ENCODE data around the gene VPS13D.

Gene VPS13D

DNA sequence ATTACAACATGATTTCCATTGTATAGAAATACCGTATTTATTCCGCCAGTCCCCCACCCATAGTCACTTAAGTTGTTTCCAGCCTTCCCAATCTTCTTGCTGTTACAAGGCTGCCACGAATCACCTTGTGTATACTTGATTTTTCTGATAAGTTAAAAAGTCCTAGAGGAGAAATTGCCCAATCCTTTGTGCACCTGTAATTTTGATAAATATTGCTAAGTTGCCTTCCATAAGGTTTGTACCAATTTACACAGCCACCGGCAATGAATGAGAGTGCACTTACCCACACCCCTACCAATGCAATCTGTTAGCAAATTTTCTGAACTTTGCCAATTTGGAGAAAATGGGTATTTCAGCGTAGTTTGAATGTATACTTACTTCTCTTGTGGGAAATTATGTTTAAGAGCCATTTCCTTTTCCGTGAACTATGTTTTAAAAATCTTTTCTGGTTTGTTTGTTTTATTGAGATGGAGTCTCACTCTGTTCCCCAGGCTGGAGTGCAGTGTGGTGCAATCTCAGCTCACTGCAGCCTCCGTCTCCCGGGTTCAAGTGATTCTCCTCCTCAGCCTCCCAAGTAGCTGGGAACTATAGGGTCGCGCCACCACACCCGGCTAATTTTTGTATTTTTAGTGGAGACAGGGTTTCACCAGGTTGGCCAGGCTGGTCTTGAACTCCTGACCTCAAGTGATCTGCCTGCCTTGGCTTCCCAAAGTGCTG, 300.8 kb downstream of the VPS13D start:
- peaks cover 0 to under 1% of the 10 kb centered on the region in 2 experiments for H3K4me1 ChIP-seq (ENCODE audit: control insufficient read depth in 1 of 2, insufficient read depth in 1 of 2, low read depth in 1 of 2, low read length in 1 of 2)
- H3K4me3 ChIP-seq (ENCODE audit: low read depth in 1 of 2, low read length in 1 of 2) = no peak overlapping the region
- H3K9me3 ChIP-seq = no peaks in the 10 kb centered on the region
- H3K36me3 ChIP-seq = no peaks in the 10 kb centered on the region
- TF ChIP-seq, protein P1, sequence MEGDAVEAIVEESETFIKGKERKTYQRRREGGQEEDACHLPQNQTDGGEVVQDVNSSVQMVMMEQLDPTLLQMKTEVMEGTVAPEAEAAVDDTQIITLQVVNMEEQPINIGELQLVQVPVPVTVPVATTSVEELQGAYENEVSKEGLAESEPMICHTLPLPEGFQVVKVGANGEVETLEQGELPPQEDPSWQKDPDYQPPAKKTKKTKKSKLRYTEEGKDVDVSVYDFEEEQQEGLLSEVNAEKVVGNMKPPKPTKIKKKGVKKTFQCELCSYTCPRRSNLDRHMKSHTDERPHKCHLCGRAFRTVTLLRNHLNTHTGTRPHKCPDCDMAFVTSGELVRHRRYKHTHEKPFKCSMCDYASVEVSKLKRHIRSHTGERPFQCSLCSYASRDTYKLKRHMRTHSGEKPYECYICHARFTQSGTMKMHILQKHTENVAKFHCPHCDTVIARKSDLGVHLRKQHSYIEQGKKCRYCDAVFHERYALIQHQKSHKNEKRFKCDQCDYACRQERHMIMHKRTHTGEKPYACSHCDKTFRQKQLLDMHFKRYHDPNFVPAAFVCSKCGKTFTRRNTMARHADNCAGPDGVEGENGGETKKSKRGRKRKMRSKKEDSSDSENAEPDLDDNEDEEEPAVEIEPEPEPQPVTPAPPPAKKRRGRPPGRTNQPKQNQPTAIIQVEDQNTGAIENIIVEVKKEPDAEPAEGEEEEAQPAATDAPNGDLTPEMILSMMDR (IDR thresholded peaks at IDR 0.05) = no peak
- no peaks in the 10 kb centered on the region for H3K27me3 ChIP-seq
- H3K27ac ChIP-seq = no peak overlapping the region

DNA sequence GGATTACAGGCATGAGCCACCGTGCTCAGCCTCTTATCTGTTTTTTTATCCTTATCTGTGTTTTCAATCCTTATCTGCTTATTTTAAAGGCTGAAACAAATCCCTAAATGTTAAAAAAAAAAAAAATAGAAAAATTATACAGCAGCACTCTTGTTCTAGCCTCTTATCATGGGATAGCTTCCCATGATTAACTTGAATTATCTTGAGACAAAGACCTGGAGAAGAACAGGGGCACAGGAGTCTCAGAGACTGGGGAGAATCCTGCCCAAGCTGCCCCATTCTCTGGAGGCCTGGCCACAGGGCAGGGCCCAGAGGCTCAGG, 301.3 kb downstream of the VPS13D start:
- no peak overlapping the region for H3K27ac ChIP-seq
- no peak overlapping the region for H3K4me3 ChIP-seq (ENCODE audit: low read depth in 1 of 2, low read length in 1 of 2)
- H3K4me1 ChIP-seq (ENCODE audit: control insufficient read depth in 1 of 2, insufficient read depth in 1 of 2, low read depth in 1 of 2, low read length in 1 of 2) = no peaks in the 10 kb centered on the region
- H3K36me3 ChIP-seq = no peaks in the 10 kb centered on the region
- no peaks in the 10 kb centered on the region for H3K9me3 ChIP-seq
- no peaks in the 10 kb centered on the region for H3K27me3 ChIP-seq
- TF ChIP-seq, protein P1 (IDR thresholded peaks at IDR 0.05) = no peak

DNA sequence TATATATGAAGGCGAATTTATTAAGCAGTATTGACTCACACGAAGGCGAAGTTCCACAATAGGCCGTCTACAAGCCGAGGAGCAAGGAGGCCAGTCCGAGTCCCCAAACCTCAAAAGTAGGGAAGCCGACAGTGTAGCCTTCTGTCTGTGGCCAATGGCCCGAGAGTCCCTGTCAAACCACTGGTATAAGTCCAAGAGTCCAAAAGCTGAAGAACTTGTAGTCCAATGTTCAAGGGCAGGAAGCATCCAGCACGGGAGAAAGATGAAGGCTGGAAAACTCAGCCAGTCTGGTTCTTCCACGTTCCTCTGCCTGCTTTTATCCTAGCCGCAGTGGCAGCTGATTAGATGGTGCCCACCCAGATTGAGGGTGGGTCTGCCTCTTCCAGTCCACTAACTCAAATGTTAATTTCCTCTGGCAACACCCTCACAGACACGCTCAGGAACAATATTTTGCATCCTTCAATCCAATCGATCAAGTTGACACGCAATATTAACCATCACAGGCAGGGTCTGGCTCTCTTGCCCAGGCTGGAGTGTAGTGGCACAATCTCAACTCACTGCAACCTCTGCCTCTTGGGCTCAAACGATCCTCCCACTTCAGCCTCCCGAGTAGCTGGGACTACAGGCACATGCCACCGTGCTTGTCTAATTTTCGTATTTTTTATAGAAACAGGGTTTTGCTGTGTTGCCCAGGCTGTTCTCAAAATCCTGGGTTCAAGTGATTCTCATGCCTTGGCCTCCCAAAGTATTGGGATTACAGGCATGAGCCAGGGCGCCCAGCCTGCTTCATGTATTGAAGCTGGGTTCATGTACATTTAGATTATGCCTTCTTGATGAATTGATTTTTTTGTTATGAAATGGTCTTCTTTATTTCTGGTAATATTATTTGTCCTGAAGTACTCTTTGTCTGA, 302.8 kb downstream of the VPS13D start:
- H3K27ac ChIP-seq = no peak overlapping the region
- TF ChIP-seq, protein P1 (IDR thresholded peaks at IDR 0.05) = no peak
- H3K4me3 ChIP-seq (ENCODE audit: low read depth in 1 of 2, low read length in 1 of 2) = no peak overlapping the region
- no peaks in the 10 kb centered on the region for H3K9me3 ChIP-seq
- no peaks in the 10 kb centered on the region for H3K27me3 ChIP-seq
- no peaks in the 10 kb centered on the region for H3K4me1 ChIP-seq (ENCODE audit: control insufficient read depth in 1 of 2, insufficient read depth in 1 of 2, low read depth in 1 of 2, low read length in 1 of 2)
- H3K36me3 ChIP-seq = no peaks in the 10 kb centered on the region

DNA sequence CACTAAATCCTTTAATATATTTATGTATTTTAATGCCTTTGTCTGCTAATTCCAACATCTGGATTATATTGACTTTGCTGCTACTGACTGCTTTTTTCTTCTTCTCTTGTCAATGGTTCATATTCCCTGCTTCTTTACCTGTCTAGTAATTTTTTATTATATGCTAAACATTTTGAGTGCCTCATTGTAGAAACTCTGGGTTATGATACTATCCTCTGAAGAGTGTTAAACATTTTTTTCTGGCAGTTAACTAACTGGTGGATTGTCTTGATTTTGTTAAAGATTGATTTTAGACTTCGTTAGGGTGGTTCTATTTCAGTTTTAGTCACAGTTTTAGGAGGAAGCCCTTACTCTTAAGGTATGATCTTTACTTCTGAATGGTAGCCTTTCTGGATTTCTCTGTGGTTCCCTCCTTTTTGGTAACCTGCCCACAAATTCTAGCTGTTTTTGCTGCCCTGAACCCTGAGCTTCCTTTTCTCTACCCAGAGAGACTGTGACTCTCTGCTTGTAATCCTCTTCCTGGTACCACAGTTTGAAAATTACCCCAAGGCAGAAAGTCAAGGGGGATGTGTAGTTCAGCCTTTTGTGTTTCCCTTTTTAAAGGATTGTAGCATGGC, 306.3 kb downstream of the VPS13D start:
- no peaks in the 10 kb centered on the region for H3K4me1 ChIP-seq (ENCODE audit: control insufficient read depth in 1 of 2, insufficient read depth in 1 of 2, low read depth in 1 of 2, low read length in 1 of 2)
- TF ChIP-seq, protein P1 (IDR thresholded peaks at IDR 0.05) = no peak
- H3K4me3 ChIP-seq (ENCODE audit: low read depth in 1 of 2, low read length in 1 of 2) = no peak overlapping the region
- H3K27ac ChIP-seq = no peak overlapping the region
- no peaks in the 10 kb centered on the region for H3K9me3 ChIP-seq
- peaks cover 15% of the 10 kb centered on the region for H3K27me3 ChIP-seq
- no peaks in the 10 kb centered on the region for H3K36me3 ChIP-seq

DNA sequence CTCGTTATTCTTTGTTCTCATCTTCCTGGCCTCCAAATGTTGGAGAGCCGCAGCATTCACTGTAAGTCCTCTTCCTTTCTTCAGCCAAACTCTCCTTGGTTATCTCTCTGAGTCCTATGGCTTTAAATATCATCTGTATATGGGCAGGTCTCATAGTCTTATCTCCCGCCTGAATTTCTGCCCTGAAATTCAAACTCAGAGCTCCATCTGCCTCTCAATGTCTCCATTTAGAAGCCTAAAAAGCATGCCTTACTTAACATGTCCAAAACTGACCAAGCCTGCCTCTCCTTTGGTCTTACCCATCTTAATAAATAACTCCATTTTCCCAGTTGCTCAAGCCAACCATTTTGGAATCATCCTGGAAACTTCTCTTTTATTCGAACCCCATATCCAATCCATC, 307.5 kb downstream of the VPS13D start:
- TF ChIP-seq, protein P1 (IDR thresholded peaks at IDR 0.05) = no peak
- Histone ChIP-seq H3K4me3 (ENCODE audit: low read depth in 1 of 2, low read length in 1 of 2) (no peak overlapping the region), H3K4me1 (ENCODE audit: control insufficient read depth in 1 of 2, insufficient read depth in 1 of 2, low read depth in 1 of 2, low read length in 1 of 2) (no peaks in the 10 kb centered on the region), H3K36me3 (no peaks in the 10 kb centered on the region), H3K27me3 (peaks cover 15% of the 10 kb centered on the region), H3K27ac (no peak overlapping the region), H3K9me3 (no peaks in the 10 kb centered on the region)
